Neural cell (in vitro differentiated cells): ENCODE results near the gene SLC25A21. TPM values are rescaled to one million over a fixed set of nuclear protein-coding genes. Genes with fewer than 3 reads are reported as not detected.

Experiments used
- H2AFZ ChIP-seq: fragments of 200-600, 300-800 bp; sonication (generic), shearing (Covaris generic); 2 replicates; pipeline ENCODE4 v1.6.0; 2014; ENCODE audit warnings: low read depth, mild to moderate bottlenecking, antibody characterized with exemption, low read length, moderate library complexity
- H3F3A ChIP-seq: fragments of 200-600 bp; shearing (Covaris generic); 2 replicates; pipeline ENCODE4 v1.6.1; 2016; ENCODE audit warnings: mild to moderate bottlenecking, moderate library complexity, mixed read lengths, antibody characterized with exemption, low read length; ENCODE audit not compliant: insufficient read depth, poor library complexity, severe bottlenecking
- H3K27ac ChIP-seq: fragments of 200-600, 300-800 bp; sonication (generic), shearing (Covaris generic); 2 replicates; pipeline ENCODE4 v1.5.1; 2014; ENCODE audit warnings: mild to moderate bottlenecking, low read length, moderate library complexity
- H3K27me3 ChIP-seq: fragments of 300-800, 200-600 bp; sonication (generic), shearing (Covaris generic); 2 replicates; pipeline ENCODE4 v1.6.0; 2014; ENCODE audit warnings: mild to moderate bottlenecking, low read depth, low read length, moderate library complexity; ENCODE audit not compliant: insufficient read depth
- H3K36me3 ChIP-seq: fragments of 300-800, 200-600 bp; sonication (generic), shearing (Covaris generic); 2 replicates; pipeline ENCODE4 v1.5.1; 2014; ENCODE audit warnings: mild to moderate bottlenecking, antibody characterized with exemption, low read length, moderate library complexity; ENCODE audit not compliant: insufficient read depth
- H3K4me2 ChIP-seq: fragments of 300-800, 200-600 bp; sonication (generic), shearing (Covaris generic); 2 replicates; pipeline ENCODE4 v1.6.0; 2014; ENCODE audit warnings: mild to moderate bottlenecking, low read length
- H3K4me3 ChIP-seq: fragments of 300-800, 200-600 bp; sonication (generic), shearing (Covaris generic); 2 replicates; pipeline ENCODE4 v1.5.1; 2014; ENCODE audit warnings: mild to moderate bottlenecking, low read length, moderate library complexity
- H3K79me2 ChIP-seq: fragments of 200-600 bp; shearing (Covaris generic); replicated peaks from 2 replicates; pipeline ENCODE4 v1.6.0; 2014; ENCODE audit warnings: mild to moderate bottlenecking, low read length, moderate library complexity; ENCODE audit not compliant: insufficient read depth
- H3K9ac ChIP-seq: fragments of 300-800, 200-600 bp; sonication (generic), shearing (Covaris generic); 2 replicates; pipeline ENCODE4 v1.6.1; 2016; ENCODE audit warnings: mild to moderate bottlenecking, low read length, mixed read lengths
- H3K9me2 ChIP-seq: fragments of 200-600 bp; shearing (Covaris generic); 2 replicates; pipeline ENCODE4 v1.6.1; 2016; ENCODE audit warnings: mild to moderate bottlenecking, low read length, mixed read lengths; ENCODE audit not compliant: insufficient read depth
- H3K9me3 ChIP-seq: fragments of 200-600, 300-800 bp; sonication (generic), shearing (Covaris generic); 2 replicates; pipeline ENCODE4 v1.6.1; 2016; ENCODE audit warnings: mild to moderate bottlenecking, mixed run types, low read length, moderate library complexity, mixed read lengths
- H4K20me1 ChIP-seq: fragments of 200-600 bp; shearing (Covaris generic); 2 replicates; pipeline ENCODE4 v1.6.1; 2016; ENCODE audit warnings: mild to moderate bottlenecking, mixed run types; ENCODE audit not compliant: insufficient read depth
- EP300 ChIP-seq: fragments of 450-650 bp; conservative IDR thresholded peaks from 2 replicates; pipeline ENCODE4 v1.6.1; 2014; ENCODE audit warnings: antibody characterized with exemption, mild to moderate bottlenecking, moderate library complexity; ENCODE audit not compliant: poor library complexity, severe bottlenecking
- EZH2 ChIP-seq: fragments of 200-600, 300-800 bp; shearing (Covaris generic), sonication (generic); IDR thresholded peaks from 2 replicates; pipeline ENCODE4 v1.6.1; 2014; ENCODE audit warnings: antibody characterized with exemption, low read length, borderline replicate concordance, mild to moderate bottlenecking; ENCODE audit not compliant: insufficient read depth, poor library complexity, severe bottlenecking
- MXI1 ChIP-seq: fragments of 450-650 bp; conservative IDR thresholded peaks from 2 replicates; pipeline ENCODE4 v1.6.1; 2014; ENCODE audit warnings: antibody characterized with exemption, mild to moderate bottlenecking; ENCODE audit not compliant: poor library complexity, severe bottlenecking
- POLR2AphosphoS5 ChIP-seq: IDR thresholded peaks from 2 replicates; pipeline ENCODE4 v1.6.1; 2012
- RAD21 ChIP-seq: fragments of 450-650 bp; conservative IDR thresholded peaks from 2 replicates; pipeline ENCODE4 v1.6.1; 2014; ENCODE audit warnings: antibody characterized with exemption, mild to moderate bottlenecking, moderate library complexity
- SMC3 ChIP-seq: fragments of 450-650 bp; conservative IDR thresholded peaks from 2 replicates; pipeline ENCODE4 v1.6.1; 2014; ENCODE audit warnings: antibody characterized with exemption, mild to moderate bottlenecking, moderate library complexity; ENCODE audit not compliant: poor library complexity
- TAF1 ChIP-seq: IDR thresholded peaks from 2 replicates; pipeline ENCODE4 v1.6.1; 2012; ENCODE audit warnings: low read depth
- polyA minus RNA-seq: library from RNA; depleted of rRNA, polyadenylated mRNA; stranded (reverse); fragments of >200 nt; gene quantifications from 2 replicates; pipeline ENCODE4 v1.2.3, GENCODE V29; 2014
- polyA plus RNA-seq: library from polyadenylated mRNA; depleted of rRNA; stranded (reverse); fragments of >200 nt; gene quantifications from 2 replicates; pipeline ENCODE4 v1.2.3, GENCODE V29; 2014
- TF ChIP-seq, protein P1 (sequence below): fragments of 450-650 bp; IDR thresholded peaks from 2 replicates; pipeline ENCODE4 v1.5.1; 2014; ENCODE audit warnings: antibody characterized with exemption, mild to moderate bottlenecking, moderate library complexity; ENCODE audit not compliant: poor library complexity, severe bottlenecking
- TF ChIP-seq, protein P2 (sequence below): IDR thresholded peaks from 2 replicates; pipeline ENCODE4 v1.6.1; 2012; ENCODE audit warnings: borderline replicate concordance

SLC25A21 gene
- polyA plus RNA-seq, result 0.35 TPM in 1 of 2 replicates, not detected in the other
- 0.69 and 1.5 TPM in 2 replicates for polyA minus RNA-seq

DNA sequence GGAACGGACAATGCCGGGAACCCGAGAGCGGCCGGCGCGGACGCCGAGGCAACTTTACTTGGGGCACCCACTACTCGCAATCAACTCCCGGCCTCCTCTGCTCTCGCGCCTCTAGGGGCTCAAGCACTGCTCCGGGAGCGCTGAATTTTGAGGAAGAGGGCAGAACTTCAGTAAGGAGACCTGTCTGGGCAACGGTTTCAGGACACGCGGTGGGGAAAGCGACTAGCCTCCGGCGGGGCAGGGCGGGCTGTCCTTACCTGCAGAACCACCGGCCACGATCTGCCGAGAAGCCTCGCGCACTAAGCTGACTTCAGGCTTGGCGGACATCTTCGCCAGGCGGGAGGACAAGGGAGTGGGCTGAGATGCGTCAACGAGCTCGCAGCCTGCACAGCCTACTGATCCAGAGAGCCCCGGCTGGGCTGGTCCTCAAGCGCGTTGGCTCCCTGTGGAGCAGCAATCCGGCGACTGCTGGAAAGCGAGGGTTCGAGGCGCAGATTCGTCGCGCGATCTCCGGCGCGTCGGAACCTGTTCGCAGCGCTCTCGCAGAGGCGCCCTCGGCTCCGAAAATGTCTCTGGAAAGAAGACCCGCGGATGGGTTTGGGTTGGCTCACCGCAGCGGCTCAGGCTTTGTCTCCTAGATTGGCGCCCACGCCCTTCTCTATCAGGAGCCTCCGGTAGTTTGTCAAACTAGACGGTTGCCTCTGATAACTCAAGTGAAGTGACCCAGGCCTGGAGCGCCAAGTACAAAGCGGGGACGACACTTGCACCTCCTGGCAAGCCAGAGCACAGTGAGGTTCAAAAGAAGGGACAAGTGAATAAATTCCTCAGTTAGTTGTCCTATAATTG lies at the start of gene SLC25A21:
TSS of gene SLC25A21 (minus strand) at position 583 of the 846 bp plus-strand sequence.
- Histone ChIP-seq H3F3A (no peaks in the 10 kb centered on the region), H3K36me3 (no peaks in the 10 kb centered on the region), H3K27me3 (peaks cover 5% of the 10 kb centered on the region), H3K9me2 (no peaks in the 10 kb centered on the region), H3K79me2 (no peaks in the 10 kb centered on the region), H2AFZ (peak within 1 kb of the TSS; percentile 46), H3K9me3 (no peaks in the 10 kb centered on the region), H4K20me1 (no peaks in the 10 kb centered on the region), H3K9ac (peak within 1 kb of the TSS; percentile 61), H3K4me2 (peak within 1 kb of the TSS; percentile 63), H3K4me3 (peak within 1 kb of the TSS; percentile 90), H3K27ac (peak within 1 kb of the TSS; percentile 19)
- TF ChIP-seq MXI1 (peak; percentile 50), EP300 (no peak), TAF1 (peak; percentile 54), SMC3 (no peak), POLR2AphosphoS5 (no peak), RAD21 (peak; percentile 16)
- TF ChIP-seq, protein P1, sequence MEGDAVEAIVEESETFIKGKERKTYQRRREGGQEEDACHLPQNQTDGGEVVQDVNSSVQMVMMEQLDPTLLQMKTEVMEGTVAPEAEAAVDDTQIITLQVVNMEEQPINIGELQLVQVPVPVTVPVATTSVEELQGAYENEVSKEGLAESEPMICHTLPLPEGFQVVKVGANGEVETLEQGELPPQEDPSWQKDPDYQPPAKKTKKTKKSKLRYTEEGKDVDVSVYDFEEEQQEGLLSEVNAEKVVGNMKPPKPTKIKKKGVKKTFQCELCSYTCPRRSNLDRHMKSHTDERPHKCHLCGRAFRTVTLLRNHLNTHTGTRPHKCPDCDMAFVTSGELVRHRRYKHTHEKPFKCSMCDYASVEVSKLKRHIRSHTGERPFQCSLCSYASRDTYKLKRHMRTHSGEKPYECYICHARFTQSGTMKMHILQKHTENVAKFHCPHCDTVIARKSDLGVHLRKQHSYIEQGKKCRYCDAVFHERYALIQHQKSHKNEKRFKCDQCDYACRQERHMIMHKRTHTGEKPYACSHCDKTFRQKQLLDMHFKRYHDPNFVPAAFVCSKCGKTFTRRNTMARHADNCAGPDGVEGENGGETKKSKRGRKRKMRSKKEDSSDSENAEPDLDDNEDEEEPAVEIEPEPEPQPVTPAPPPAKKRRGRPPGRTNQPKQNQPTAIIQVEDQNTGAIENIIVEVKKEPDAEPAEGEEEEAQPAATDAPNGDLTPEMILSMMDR, result peak; percentile 41

DNA sequence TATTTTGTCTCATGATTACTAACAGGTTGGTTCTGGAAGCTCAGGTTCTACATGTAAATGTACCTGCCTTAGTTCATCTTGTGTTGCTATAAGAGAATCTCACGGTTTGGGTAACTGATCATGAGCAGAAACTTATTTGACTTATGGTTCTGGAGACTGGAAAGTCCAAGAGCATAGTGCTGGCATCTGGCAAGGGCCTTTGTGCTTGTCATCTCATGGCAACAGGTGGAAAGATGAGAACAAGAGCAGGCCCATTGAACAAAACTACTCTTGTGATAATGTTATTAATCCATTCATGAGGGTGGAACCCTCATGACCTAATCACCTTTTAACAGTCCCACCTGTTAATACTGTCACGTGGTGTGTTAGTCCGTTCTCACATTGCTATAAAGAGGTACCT lies 48.7 kb upstream of the SLC25A21 start:
- no peak for TF ChIP-seq RAD21
- no peak for TF ChIP-seq SMC3
- TF ChIP-seq MXI1, result no peak
- no peak for TF ChIP-seq EP300
- TF ChIP-seq, protein P1, result no peak
- TF ChIP-seq EZH2, result no peak
- no peak for TF ChIP-seq POLR2AphosphoS5
- TF ChIP-seq, protein P2, sequence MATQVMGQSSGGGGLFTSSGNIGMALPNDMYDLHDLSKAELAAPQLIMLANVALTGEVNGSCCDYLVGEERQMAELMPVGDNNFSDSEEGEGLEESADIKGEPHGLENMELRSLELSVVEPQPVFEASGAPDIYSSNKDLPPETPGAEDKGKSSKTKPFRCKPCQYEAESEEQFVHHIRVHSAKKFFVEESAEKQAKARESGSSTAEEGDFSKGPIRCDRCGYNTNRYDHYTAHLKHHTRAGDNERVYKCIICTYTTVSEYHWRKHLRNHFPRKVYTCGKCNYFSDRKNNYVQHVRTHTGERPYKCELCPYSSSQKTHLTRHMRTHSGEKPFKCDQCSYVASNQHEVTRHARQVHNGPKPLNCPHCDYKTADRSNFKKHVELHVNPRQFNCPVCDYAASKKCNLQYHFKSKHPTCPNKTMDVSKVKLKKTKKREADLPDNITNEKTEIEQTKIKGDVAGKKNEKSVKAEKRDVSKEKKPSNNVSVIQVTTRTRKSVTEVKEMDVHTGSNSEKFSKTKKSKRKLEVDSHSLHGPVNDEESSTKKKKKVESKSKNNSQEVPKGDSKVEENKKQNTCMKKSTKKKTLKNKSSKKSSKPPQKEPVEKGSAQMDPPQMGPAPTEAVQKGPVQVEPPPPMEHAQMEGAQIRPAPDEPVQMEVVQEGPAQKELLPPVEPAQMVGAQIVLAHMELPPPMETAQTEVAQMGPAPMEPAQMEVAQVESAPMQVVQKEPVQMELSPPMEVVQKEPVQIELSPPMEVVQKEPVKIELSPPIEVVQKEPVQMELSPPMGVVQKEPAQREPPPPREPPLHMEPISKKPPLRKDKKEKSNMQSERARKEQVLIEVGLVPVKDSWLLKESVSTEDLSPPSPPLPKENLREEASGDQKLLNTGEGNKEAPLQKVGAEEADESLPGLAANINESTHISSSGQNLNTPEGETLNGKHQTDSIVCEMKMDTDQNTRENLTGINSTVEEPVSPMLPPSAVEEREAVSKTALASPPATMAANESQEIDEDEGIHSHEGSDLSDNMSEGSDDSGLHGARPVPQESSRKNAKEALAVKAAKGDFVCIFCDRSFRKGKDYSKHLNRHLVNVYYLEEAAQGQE, result no peak
- no peak for TF ChIP-seq TAF1
- Histone ChIP-seq H3K9me3 (no peaks in the 10 kb centered on the region), H3K9ac (no peak overlapping the region), H3F3A (no peaks in the 10 kb centered on the region), H3K79me2 (no peaks in the 10 kb centered on the region), H3K9me2 (no peaks in the 10 kb centered on the region), H4K20me1 (no peaks in the 10 kb centered on the region), H2AFZ (no peak overlapping the region), H3K27ac (no peak overlapping the region), H3K27me3 (no peaks in the 10 kb centered on the region), H3K4me3 (no peak overlapping the region), H3K36me3 (no peaks in the 10 kb centered on the region), H3K4me2 (no peak overlapping the region)
